ENCODE measurements around the gene FGFBP3.

Gene FGFBP3

DNA sequence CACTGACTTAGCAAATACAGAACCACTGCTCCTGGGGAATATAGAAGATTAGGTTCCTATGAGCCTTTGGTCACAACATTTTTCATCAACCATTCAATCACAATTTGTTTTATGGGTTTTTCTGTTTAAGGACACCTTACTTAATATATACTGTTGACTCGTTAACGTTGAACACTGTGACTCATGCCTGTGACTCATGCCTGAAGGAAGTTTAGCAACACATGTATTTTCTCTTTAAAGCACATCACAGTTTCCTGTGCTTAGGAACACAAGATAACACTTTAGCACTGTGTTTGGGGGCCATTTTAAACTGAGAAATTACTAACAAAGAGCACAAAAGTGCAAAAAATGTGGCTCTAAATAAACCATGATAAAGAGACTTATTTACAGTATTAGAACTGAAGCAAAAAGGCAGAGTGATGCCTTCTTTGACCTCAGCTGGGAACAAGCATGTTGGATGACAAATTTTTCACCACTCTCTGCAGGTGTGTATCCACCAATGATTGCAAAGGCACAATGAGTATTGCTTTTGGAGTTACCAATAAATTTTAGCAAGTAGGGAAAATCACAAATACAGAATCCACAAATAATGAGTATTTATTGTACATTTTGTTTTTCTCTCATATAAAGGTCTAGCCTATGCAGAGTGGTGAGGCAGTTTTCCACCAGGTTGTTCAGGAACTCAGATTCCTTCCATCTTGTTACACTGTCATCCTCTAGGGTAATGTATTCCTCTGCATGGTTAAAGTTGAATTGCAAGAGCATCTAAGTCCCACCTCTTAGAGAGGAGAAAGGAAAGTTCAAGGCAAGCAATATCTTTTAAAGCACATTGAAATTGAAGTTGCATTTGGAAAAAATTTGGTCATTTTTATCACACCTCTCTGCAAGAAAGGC lies 7.3 kb downstream of the FGFBP3 start:
- peak; percentile 26 for DNase-seq

DNA sequence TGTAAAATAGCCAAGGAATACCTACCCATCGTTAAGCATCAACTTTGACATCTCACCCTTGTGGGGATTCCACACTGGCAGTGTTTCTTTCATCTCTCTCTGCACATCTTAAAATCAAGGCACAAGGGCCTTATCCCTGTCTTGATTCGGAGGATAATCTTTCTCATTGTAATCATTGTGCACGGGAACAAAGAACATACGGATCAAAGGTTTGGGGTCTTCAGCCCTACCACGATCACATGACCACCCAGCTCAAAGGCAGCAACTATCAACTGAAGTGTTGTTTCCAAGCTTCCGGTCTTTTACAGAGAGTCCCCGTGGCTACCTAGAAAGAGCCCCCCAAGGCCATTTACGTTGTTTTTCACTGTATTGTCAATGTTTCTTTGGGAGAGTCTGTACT lies 11.9 kb downstream of the FGFBP3 start:
- DNase-seq, result no peak

DNA sequence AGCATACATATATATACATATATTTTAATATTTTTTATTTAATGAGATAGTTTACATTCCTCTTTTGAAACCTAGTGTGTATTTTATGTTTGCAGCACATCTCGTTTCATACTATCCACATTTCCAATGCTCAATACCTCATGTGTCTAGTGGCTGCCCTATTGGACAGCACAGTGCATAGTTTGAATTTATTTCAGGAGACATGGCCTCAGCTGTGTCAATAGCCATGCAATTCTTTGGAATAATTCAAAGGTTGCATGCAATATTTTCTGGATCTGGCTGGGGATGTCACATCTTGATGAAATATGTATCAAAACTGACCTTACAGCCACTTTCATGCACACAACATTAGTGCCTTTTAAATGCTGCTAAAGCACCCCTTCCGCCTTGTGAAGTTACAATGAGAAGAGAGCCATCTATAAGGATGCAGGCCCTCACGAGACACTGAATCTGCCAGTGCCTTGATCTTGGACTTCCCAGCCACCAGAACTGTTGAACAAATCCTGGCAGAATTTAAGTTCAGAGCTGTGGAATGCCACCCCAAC lies 13.0 kb downstream of the FGFBP3 start:
- DNase-seq, result no peak

DNA sequence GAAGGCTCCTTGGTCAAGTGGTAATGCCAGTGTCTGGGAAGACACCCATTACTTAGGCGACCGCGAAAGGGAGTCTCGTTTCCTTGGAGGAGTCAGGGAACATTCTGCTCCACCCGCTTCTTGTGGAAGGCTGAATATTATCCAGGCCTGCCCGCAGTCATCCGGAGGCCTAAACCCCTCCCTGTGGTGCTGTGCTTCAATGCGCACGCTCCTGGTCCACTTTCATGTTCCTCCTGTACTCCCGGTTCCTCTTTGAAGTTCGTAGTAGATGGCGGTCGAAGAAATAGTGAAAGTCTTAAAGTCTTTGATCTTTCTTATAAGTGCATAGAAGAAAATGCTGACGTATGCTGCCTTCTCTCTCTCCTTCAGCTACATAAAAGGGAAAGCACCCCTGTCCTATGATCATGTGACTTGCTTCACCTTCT lies 15.0 kb downstream of the FGFBP3 start:
- DNase-seq, result peak; percentile 22

DNA sequence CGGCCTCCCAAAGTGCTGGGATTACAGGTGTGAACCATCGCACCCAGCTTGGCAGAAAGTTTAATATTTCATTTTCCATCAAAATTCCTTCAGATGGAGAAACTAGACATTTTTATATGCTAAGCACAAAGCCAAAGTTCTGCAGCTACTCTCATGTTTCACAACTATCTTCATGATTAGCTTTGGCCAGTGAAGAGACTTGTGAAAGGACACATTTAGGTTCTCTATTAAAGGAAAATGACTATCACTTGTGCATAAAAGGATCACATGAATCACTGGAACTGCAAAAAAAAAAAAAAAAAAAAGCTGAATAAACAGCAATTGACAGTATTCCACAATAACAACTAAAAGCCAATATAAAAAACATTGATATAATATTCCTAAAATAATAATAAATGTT lies 16.2 kb downstream of the FGFBP3 start:
- no peak for DNase-seq

DNA sequence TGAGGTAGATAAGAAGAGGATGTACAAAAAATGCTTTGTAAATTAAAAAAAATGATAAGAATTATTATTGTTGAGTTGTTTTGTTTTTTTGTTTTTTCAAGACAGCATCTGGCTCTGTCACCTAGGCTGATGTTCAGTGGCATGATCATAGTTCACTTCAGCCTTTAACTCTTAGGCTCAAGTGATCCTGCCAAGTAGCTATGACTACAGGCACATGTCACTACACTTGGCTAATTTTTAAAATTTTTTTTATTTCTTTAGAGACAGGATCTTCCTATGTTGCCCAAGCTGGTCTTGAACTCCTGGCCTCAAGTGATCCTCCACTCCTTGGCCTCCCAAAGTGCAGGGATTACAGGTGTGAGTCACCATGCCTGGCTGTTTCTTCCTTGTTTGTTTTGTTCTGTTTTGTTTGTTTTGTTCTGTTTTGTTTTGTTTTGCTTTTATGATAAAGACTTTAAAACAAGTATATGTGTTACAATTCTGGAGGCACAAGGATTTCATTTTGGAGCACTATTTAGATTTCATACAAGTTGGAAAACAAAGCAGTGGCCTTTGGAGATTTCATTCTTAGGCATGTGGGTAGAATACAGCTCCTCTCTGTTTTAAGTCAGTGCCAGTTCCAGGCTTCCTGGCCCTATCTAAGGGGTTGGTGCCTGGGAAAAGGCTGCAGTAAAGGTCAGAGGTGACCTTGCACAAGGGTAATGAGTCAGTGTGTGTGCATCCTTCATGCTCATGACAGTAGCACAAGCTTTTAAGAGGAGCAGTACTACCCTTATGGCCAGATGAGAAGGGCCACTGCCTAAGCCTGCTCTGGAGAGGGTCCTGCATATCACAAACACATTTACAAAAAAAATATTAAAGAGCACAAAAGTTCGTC lies 17.9 kb downstream of the FGFBP3 start:
- no peak for DNase-seq

DNA sequence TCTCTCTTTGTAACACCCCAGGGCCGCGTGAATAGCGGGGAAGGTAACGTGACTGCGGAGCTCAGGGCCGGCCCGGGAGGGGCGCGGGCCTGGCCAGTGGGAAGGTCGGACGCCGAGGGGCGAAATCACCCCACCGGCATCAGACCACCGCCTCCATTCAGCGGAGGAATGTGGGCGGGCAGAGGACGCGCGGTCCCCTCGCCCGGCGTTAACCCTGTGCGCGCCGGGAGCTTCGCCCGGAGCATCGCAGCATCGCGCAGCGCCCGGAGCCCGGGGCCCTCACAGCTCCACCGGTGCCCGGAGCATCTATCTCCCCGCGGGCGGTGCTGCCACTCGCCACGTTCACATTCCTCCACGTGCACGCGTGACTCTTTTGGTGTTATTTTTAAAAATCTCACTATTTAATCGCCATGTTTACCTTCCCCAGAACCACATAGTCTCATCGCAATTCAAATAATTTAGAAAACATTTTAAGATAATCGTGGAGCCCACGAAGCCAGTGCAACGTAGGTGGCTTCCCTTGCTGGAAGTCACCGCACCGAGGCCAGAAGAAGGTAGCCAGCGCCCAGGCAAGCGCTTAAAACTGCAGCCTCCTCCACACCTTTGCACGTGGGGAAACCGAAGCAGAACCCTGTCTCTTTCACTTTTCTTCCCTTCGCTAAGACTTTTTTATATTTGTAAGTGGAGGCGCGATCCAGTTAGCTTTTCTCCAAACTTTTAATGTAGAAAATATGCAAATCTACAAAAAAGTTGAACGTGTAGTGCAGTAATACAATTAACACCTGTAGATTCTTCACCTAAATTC lies 21.8 kb downstream of the FGFBP3 start:
- peak; percentile 3 for DNase-seq

DNA sequence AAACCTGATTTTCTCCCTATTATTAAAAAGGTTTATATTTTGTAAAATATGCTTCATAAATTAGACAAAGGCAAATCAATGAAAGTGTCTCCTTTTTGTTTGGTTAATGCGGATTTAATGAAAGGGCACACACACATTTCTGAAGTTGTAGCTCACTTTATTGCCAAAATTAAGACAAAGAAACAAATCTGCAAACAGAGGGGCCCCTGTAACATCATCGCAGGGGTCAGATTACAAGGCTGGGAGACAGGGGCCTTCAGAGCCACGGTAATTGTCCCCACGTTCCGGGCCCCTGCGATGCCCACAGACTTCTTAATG lies 22.4 kb downstream of the FGFBP3 start:
- DNase-seq, result no peak

DNA sequence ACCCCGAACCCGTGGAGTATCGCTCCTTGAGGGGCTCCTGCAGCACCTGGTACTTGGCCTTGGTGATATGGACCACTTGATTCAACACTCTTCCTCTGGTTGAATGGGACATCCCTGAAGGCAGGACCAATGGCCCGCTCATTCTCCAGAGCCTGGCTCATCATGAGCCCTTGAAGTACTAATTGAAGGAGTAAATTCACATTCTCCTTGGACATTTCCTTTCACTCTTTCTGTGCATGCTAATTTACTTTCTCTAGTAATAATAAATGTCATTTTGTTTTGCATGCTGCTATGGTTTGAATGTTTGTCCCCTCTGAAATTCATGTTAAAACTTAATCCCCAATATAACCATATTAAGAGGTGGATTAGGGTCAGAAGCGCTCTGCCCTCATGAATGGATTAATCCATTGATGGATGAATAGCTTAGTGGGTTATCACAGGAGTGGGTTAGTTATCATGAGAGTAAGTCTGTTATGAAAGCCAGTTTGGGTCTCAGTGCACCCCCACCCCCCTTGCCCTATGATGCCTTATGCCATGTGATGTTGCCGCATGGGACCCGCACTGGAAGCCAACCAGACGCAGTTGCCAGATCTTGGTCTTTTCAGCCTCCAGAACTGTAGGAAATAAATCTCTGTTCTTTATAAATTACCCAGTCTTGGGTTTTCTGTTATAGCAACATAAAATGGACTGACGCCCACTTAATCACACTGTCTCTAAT lies 23.8 kb downstream of the FGFBP3 start:
- DNase-seq, result no peak

DNA sequence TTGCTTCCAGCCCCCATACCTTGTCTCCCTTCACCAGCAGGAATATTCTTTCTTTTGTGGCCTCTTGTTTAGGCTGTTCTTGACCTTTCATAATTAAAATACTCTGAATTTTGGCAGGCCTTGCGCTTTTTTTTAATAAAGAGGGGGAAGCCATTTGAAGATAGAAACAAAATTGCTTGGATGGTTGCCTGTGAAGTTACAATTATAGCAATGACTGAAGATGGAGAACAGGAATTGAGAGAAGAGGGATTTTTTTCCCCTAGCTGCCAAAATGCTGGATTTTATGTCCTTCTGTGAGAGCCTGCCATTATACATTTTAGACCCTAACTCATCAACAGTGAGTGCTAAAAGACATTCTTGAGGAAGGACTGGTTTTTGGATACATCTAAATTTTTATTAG lies 24.8 kb downstream of the FGFBP3 start:
- no peak for DNase-seq

DNA sequence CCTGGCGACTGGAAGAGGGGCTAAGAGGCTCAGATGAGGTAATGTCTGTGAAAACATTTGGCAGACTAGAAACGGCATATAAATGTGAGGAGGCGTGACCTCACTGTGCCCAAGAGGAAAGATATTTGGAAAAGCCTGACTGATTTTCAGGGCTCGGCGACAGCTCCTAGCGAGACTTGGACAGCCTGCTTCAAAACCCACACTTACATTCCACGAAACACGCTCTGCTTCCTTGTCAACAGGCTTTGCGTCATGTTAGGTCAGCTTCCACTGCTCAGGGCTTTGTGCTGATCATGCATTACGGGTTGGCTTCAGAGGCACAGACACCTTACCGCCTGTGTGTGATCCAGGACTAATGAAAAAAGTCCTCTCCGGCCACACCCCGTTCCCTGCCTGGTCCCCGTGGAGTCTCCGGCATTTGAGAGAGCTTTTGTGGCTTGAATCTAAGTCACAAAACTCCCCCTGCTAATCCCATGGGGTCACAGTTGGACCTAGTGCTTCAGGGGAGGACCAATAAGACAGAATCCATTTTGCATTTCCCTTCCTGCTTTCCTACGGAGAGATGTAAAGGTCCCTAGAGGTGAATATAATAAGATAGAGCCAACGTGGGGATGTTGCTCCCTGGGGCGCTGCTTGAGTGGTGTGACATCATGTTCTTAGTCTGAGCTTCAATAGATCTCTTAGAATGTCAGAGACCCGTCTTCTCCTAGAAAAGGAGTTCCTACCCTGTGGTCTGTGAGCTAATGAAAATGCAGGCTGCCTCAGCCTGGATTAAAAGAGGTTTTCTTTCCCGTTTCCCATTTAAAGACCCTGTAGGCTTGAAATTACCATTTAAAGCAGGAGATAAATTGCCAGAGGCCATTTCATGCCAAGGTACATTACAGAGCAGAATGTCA lies 25.5 kb downstream of the FGFBP3 start:
- DNase-seq, result no peak

DNA sequence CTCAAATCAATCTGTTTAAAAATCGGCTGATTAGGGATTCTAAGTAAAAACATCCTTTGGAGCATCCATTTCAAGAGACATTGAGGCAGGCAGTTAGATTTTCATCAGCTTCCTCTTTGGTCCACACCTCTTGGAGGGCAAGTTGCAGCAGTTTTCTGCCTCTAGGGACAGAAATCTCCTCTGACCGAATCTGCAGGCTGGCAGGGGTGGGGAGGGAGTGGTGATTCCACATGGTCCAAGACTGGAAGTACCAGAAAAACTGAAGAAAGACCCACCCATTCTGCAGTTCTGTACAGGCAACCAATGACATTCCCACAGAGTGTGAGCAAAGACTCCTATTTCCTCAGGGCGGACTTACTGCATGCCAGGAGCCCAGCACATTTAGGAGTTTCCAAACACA lies 29.0 kb downstream of the FGFBP3 start:
- no peak for DNase-seq

DNA sequence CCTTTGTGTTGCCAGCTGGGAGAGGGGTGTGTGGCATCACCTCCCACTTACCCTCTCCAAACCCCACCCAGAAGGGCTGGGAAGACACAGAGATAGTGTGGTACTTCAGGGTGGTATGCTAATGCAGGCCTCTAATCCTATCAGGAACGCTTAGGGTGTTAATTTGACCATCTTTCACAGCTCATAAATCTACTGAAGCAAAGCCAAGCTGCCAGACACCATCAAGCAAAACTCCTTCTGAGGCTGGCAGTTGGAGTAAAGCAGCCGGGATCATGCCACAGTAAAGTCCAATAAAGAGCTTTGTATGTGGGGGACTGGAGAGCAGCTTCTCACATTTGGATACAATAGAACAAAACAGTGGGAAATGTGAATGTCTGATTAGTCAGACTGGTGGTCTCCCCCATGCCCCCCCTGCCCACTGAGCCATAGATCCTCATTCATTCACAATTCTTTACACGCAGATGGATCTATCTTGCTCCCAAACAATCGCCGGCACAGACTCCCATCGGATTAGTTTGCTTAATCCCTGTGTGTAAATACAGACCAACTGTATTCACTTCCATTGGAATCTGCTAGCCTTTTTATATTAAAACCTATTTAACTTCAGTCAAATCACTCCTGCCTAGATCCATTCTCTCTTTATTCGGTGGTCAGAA lies 29.6 kb downstream of the FGFBP3 start:
- DNase-seq, result no peak

DNA sequence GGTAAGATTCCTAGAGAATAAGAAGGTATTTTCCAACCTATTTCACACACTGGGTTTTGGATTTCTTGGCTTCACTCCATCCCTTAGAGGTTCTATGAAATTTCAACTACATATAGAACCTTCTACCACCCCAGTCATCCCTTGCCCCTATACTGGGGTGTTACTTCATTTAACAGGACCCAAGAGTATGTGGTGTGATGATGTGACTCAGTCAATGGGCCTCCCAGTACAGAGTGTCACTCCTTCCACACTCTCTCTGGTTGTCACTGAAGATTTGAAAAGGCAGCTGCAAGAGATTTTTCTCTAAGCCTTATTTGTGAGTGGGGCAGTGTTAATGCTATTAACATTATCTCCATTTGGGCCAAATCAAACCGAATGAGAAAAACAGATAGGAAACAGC lies 33.5 kb downstream of the FGFBP3 start:
- DNase-seq, result no peak

DNA sequence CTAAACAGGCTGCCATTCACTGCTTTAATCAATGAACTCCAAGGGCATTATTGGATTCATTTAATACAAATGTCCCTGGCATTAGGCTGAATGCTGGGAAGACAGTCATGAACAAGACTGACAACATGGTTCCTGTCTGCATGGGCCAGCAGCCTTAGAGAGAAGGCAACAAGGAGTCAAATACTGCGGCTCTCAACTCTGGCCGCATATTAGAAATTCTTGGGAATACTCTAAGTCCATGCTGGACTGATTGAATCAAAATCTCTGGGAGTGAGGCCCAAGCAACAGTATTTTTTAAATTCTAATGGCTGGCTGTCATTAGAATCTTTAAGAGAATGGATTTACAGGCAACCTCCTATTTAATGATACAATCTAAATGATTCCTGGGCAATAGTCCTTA lies 34.1 kb downstream of the FGFBP3 start:
- DNase-seq, result no peak

DNA sequence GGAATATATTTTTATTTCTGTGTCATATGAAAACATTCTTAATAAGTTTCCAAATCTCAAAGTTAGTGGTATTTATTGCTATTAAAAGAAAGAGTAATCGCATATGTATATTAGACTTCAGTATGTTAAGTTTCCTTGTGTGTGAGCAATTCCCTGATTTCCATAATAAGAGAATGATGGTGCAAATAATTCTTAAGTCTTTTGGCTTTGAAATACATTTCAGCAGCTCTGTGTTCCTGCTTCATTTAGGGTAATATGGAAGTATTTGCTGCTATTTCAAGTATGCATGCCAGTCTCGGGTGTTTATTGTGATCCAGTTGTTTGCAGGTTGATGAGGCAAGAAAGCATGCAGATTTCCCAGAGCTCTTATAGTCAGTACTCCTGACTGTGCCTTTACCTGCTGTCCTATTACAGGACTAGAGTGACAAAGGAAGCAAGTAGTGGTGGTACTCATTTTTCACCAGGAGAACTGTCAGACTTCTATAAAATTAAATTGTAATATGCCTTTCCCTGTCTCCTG lies 43.7 kb downstream of the FGFBP3 start:
- no peak for DNase-seq

DNA sequence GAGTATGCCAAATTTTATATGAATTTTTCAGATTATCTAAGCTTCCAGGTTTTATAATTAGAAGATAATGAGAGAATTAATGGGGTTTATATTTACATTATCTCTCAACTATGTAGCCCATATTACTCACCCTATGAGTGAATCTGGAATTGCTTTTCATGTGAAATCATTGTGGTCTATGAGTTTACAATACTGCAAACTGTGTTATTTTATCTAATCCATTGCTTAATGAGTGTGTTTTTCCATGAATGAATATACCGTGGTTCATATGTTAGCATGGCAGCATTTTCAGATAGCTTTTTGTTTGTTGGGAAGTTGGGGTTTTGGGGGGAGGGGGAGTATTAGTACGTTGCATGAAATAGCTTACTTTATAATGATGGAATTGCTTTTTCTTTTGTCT lies 44.5 kb downstream of the FGFBP3 start:
- DNase-seq, result no peak

DNA sequence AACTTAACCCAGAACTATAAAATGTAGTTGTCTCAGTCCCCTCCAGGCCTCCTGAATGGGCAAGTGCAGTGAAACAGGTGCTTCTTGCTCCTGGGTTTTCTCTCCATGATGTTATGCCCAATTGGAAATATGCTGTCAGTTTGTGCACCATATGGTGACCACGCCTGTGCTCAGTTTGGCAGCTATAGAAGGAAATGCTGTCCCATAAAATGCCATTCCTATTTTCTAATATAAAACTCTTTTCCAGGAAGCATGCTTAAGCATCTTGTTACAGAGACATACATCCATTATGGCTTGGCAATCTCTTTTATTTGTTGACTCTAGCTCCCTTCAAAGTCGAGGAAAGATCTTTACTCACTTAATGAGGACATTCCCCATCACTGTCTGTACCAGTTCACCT lies 45.2 kb downstream of the FGFBP3 start:
- no peak for DNase-seq

DNA sequence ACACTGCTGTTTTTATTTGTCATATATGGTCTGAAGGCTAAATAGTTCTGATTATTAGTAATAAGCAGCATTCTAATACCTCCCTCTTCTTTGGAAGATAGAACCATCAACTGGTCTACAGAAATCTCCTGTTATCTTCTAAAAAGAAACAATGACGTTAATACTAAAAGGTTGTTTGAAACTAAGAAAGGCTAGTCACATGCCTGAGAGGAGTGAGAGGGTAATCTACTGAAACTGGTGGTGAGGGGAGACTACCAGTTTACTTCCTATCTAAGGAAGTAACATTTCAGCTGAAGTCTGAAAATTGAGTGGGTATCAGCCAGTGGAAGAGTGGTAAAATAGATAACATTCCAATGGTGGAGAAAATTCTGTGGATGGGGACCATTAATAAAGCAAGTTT lies 48.4 kb downstream of the FGFBP3 start:
- no peak for DNase-seq

DNA sequence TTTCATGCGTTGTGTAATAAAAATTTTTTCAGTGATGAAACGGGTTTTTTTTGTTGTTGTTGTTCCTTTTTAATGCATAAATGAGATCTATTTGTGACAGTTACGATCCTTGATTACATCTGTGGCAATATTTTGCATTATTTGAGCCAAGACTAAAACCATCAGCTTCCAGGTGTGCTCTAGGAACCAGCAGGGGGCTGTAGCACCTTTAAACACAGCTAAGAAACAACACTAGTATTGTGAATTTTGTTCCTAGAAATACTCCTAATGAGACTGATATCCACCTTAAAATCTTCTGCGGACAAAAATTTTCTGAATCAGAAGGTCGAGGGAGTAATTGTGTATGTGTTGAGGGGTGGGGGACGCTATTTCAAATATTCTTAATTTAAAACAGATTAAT lies 52.6 kb downstream of the FGFBP3 start:
- no peak for DNase-seq

All from central memory CD4-positive, alpha-beta T cell (primary cell).